Inferior parietal cortex (tissue), 1 donor: ENCODE data around the gene LRCOL1.

ENCODE experiments used
- DNase-seq: peaks from one replicate; pipeline ENCODE4 v3.0.0-alpha.2; 2016; ENCODE audit errors: extremely low spot score

The LRCOL1 gene

DNA sequence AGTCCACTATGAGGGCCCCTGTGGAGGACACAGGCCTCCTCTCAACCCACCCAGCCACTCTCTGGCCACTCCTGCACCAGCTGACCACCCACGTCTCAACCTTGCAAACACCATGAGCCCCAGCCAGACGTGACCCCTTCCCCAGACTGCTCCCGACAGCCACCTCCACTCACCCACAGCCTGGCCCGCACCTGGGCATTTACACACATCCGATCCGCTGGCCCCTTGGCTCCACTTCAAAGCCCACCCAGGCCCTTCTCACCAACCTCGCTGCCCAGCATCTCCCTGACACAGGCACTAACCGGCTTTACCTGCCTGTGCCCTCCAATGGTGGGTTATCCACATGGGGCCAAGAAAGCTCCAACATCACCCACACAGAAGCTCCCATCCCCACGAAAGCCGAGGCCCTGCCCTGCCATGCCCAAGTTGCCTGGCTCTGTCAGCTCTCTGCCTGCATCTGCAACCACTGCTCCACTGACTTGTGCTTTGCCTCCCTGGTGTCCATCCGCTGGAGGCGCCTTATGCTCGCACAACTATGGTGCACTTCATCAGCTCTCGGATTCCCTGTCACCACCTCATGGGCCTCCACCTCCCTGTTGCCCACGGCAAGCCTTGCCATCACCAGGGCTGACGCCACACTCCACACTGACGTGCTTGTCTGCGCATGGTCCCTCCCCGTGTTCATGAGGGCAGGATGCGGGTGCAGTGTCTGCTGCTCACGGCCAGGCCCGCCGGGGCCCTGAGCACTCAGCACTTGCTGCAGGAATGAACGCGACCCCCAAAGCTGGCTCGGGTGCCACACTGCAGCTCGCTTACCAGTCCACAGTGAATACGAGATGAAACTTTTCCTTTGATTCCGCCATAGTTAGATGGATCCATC is 24.9 kb upstream of the LRCOL1 start:
- DNase-seq = no peak

DNA sequence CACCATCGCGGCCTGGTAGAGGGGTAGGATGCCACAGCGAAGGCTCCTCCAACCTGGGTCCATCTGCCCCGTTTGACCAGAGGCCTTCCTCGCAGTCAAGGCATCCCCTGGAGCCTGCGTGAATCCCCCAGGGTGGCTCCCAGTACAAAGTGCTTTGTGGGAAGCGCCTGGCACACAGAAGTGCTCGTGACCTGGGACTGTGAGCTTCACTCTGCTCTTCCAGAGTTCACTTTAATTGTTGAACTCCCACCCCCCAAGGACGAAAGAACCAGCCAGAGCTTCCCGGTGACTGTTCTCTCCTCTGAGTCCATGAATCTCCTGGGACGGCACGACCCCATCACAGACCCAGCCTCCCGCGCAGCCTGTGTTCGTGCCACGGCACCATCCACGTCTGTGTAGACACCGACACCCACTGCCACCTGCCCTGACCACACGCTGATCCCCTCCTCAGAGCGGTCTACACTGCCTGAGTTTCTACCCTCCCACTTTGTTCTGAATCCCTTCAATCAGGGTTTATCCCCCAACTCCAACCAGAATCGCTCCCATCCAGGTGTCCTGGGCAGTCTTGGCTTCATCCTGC is 24.1 kb upstream of the LRCOL1 start:
- no peak for DNase-seq

DNA sequence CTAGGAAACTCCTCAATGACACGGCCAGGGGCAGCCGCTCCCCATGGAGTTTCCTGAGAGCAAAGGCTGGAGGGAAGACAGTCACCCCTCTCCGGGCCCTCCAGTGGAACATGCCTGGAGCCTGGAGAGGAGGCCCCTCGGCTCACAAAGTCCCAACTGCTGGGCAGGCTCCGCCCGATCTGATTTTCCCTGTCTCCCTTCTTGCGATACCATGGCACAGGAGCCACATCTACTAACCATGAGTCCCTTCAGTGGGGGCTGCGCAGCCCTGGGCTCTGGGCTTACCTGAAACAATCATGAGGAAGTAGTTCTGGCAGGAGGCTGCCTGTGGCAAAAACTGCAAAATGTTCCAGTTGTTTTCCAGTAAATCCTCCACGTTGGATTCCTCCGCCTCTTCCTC is 23.5 kb upstream of the LRCOL1 start:
- no peak for DNase-seq

DNA sequence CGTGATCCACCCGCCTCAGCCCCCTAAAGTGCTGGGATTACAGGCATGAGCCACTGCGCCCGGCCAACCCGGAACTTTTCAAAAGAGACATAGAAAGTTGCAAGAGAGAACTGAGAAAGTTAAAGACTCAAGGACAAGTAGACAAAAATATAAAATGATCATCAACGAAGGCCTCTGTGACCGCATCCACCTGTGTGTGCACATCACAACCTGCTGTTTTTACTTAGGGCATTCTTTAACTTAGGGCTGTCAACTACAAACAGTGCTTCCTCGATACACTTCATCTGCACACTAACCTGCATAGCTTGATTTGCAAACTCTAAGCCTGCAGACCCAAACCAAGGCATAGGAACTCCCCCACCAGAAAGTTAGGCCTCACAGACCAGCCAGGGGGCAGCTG is 23.0 kb upstream of the LRCOL1 start:
- DNase-seq = no peak

DNA sequence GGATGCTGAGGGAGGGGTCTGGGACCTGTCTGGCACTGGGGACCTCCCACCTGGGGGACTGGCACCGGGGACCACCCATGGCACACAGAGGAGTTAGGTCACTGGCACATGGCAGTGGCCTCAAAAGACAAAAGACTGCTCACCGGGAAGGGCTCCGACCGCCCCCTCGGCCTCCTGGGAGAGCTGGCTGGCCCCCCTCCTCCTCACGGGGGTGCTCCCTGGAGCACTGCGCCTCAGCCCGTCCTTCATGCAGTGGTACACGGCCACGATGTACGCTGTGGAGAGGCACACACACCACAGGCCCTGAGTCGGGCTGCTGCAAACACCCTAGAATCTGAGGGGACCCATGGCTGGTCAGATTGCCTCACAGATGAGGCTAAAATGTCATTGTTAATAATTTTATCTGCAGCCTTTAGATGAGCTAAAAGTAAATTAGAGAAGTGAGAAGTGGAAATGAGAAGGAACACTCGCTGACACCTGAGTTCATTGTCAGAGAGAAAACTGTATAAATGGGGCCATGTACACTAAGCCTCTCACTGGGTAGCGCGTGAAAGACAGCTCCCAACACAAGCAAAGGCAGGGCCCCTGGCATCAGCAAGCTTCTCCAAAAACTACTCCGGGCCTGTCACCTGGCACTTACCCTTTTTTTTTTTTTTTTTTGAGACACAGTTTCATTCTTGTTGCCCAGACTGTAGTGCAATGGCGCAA is 22.3 kb upstream of the LRCOL1 start:
- no peak for DNase-seq

DNA sequence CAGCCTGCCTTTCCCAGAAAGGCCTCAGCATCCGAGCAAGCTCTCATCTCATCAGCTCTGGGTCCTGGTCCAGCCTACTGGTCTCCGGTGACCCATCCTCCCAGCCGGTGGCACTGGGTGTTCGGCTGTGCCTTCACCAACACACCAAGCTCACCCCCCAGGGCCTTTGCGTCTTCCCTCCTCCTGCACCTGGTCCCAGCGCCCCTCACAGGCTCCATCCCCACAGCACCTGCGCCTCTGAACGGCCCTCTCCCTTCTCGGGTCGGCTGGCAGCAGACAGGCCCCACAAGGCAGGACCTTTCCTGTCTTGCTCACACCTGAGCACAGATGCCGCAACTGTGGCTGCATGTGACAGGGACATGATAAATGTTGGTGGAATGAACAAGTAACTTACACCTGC is 21.3 kb upstream of the LRCOL1 start:
- no peak for DNase-seq

DNA sequence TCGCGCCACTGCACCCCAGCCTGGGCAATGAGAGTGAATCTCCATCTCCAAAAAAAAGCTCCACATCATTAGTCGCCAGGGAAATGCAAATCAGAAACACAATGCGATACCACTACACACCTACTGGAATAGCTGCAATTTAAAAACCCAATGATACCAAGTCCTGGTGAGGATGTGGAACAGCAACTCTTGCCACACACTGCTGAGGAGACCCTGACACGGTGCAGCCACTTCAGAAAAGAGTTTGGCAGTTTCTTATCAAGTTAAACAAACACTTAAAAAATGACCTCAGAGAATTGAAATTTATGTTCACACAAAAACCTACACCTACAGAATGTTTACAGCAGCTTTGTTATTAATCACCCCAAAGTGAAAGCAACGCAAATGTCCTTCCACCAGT is 20.3 kb upstream of the LRCOL1 start:
- DNase-seq = no peak

DNA sequence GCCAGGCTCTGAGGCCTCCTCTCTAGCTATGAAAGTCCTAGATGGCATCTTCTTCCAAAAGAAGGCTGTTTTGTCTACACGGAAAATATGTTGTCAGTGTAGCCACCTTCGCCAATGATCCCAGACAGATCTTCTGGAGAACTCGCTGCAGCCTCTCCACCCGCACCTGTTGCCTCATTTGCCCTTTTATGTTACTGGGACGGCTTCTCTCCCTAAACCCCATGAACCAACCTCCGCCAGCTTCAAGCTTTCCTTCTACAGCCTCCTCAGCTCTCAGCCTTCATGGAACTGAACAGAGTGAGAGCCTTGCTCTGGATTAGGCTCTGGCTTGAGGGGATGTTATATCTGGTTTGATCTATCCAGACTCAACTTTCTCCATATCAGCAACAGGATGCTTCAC is 18.9 kb upstream of the LRCOL1 start:
- no peak for DNase-seq

DNA sequence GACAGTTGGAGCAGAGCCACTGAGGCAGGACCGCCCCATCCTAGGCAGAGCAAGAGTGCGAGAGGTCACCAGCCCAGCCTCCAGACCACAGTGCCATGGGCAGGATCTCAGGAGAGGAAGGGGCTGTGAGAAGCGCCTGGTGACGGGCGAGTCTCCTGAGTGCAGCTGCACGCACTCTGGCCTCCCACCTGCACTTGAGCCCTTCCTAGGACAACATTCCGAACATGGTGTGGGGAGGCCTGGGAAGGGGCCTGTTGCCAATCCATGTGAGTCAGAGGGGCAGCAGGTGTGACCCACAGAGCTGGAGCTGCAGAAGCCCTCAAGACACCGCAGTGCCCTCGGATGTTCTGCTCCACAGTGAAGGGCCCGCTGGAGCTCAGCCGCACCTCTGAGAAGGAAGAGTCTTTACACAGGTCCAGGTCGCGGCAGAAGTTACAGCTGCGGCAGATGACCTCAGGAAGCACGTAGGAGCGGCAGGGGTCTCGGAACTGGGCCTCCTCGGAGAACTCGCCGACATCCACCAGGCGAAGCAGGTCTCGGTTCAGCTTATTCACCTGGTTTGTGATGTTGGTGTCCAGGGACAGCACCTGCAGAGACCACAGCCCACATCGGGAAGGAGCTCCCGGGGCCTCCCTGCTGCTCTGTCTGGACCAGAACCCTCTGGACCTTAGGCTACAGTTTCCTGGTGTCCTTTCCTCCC is 15.5 kb upstream of the LRCOL1 start:
- no peak for DNase-seq

DNA sequence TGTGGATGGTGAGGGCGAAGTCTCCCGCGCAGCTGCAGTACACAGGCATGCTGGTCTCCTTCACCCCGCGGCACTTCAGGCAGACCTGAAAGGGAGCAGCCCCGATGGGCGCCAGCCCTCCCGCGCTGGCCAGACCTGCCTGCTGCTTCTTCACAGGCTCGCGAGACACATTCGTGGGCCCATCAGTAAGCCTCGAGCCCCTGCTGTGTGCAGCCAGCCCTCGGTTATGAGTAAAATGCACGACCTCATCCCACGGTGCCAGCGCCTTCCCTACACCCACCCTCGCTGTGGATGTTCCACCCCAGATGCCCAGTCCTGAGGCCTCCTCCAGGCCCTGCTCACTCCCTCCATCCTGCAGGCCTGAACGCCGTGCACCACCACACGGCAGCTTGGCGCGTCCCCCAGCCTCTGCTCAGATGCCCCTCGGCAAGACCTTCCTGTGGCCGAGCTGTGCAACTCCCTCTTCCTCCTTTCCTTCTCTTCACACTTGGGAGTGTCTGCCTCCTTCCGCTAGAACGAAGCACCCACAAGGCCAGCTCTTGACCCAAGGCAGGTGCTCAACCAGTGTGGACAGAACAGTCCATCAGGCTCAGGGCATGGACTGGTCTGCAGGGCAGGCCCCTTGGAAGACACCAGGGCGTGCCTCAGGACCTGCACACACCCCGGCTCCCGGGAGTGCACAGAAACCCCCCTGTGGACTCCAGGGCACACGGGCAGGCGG is 14.7 kb upstream of the LRCOL1 start:
- no peak for DNase-seq

DNA sequence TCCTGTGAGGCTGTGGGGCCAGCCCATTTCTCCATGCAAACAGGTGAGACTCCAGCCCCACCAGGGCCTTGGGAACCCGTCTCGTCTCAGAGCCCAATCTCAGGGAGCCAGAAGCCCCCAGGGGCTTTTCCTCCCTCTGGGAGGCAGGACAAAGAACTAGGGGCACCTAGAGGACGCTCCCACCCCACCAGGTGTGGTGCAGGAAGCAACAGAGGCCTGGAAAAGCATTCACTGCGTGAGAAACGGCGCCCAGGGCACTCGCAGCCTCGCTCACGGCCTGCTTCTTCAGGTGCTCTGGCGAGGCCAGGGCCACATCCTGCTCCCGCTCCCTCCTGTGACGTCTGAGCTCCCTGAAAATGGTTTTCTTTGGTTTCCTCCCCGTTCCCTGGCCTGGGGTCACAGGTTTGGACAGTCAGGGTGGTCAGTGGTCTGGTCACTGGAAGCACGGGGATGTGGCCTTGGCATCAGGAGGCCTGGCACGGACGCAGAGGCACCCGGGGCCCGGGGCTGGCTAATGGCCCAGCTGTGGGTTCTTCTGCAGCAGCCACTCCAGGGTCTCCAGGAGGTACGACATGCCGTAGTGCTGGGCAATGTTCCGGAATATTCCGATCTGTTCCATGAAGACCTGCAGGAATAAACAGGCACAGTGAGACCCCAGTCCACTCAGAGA is 13.9 kb upstream of the LRCOL1 start:
- no peak for DNase-seq

DNA sequence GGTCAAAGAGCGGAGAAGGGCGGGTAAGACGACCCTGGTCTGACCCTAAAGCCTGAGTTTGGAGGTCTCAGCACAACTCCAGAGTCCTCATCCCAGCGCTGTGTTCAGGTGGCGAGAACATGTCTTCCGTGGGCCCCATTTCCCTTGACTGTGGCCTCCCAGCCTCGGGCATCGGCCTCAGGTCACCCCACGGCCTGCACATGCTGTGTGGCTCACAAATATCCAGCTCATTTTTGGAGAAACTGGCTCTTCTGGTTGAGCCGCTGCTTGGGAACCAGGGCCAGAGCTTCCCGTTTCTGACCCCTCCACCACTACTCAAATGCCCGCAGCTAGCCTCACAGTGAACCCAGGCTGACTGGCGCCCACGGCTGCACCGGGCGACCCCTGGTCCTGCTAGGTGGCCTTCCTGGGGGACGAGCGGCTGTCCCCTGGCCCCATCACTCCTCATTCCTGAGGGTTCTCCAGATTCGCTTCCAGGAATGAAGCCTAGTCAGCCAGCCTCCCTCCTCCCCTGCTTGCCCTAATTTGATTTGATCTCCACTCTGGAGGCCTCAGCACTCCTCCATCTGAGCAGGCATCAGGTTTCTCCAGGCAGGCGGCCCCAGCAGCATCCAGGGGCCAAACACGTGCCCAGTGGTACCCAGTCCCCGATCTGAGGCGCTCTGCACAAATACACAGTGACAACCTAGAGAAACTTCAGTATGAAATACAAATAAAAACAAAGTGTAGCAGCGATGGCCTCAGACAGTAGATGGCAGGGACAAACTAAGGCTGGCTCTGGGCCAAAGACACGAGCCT is 12.9 kb upstream of the LRCOL1 start:
- no peak for DNase-seq

DNA sequence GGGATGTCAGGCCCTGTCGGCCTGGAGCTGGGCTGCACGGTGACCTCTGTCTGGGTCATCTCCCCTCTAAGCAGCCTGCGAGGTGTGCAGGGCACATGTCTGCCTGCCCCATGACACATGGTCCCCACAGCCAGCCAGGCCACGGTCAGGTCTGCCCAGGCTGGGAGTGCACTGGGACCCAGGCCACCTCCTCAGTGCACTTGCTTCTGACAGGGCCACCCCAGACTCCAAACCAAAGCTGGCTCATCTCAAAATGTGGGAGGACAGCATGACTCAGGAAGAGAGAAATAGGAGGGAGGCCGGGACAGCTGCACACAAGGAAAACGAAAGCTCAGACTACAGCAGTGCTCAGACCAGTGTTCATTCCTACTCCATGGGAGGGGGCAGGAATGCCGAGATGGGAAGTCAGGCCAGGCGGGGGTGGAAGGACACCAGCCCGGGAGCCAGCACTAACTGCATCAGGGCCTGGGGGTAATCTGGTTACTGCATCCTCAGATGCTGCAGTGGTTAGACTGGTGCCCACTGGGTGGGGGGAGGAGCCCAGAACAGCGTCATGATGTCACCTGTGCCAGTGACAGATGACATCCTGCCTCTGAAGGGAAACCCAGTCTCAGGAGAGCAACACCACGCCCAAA is 12.2 kb upstream of the LRCOL1 start:
- DNase-seq = peak; percentile 11

DNA sequence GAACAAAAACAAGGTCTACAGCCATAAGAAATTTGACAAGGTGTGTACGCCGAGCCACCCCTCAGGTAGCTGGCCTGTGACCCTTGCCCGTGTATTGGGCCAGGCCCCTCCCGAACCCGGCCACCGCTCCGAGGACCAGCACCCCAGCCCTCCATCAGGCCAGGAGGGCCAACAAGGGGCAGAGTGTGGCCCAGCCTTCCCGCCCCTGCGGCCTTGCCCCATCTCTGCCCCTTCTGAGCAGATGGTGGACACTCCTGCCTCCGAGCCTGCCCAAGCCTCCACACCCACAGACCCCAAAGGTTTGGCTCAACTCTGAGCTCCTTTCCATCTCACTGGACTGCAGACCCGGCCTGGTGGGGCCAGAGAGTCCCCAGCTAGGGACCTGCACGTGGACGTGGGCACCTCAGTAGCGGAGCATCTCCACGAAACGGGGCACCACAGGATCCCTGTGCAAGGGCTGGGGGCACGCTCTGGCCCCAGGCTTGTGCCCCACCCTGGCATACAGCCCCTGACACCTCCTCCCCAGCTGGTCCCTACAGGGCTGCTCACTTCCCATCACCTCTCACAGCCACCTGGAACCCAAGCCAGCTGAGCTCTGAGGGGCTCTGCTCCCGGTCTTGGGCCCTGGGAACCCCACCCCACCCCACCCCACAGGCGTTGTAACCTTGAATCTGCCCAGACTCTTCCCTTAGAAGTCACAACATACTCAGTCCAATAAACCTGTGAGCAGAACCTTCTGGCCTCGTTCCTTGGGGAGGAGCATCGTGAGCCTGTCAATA is 11.5 kb upstream of the LRCOL1 start:
- no peak for DNase-seq

DNA sequence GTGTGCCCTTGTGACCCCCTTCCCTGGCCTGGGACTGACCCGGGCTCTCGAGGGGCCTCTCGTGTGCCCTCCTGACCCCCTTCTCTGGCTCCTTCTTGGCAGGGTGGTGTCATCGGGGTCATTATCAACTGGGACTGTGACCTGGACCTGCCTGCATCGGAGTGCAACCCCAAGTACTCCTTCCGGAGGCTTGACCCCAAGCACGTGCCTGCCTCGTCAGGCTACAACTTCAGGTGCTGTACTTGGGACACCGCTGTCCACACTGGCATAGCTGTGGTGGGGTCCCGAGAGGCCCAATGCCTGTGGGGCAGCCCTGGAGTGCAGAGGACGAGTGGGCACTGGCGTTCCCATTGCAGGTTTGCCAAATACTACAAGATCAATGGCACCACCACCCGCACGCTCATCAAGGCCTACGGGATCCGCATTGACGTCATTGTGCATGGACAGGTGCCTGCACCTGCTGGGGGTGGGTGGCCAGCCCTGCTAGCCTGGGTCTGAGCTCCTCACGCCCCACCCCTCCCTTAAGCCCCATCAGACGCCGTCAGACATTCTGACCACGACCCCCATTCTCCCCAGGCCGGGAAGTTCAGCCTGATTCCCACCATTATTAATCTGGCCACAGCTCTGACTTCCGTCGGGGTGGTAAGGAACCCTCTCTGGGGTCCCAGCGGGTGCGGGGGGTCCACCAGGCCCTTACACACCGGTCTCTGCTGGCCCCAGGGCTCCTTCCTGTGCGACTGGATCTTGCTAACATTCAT is 10.7 kb upstream of the LRCOL1 start:
- no peak for DNase-seq

DNA sequence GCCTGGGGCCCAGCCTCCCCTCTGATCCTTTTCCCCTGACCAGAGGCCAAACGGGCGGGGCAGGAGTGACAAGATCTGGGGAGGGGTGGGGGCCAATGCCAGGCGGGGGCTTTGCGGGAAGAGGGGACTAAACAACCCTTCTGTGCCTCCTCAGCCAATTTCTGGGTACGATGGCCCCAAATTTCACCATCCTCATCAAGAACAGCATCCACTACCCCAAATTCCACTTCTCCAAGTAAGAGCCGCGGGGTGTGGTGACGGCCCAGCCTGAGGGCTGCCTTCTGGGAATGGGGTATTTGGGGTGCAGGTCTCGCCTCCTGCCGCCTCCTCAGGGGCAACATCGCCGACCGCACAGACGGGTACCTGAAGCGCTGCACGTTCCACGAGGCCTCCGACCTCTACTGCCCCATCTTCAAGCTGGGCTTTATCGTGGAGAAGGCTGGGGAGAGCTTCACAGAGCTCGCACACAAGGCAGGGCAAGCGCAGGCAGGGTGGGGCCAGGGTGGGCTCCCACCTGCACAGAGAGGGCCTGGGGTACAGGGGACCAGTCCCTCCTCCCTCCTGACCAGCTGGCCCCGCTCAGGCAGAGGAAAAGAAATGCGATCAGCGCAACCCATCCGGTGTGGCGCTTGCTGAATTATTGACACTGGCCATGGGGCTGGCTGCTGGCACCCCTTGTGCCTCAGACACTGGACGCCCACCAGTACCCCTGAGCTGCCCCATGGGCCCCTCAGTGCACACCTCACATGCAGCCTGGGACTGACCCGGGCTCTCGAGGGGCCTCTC is 9.9 kb upstream of the LRCOL1 start:
- DNase-seq = no peak

DNA sequence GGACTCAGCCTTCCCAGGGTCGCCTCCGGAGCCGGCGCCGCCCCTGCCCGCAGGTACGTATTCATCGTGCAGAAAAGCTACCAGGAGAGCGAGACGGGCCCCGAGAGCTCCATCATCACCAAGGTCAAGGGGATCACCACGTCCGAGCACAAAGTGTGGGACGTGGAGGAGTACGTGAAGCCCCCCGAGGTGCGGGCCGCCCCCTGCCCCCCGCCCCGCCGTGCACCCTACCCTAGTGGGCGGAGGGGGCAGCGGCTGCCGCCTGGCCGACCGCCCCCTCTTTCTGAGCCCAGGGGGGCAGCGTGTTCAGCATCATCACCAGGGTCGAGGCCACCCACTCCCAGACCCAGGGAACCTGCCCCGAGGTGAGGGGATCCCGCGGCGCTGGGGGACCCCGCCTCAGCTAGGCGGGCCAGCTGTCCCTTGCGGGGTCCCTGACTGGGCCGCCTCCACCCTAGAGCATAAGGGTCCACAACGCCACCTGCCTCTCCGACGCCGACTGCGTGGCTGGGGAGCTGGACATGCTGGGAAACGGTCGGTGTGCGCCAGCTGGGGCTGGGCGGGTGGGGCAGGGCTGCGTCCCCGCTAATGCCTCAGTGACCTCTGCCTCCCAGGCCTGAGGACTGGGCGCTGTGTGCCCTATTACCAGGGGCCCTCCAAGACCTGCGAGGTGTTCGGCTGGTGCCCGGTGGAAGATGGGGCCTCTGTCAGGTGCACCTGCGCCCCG is 9.2 kb upstream of the LRCOL1 start:
- no peak for DNase-seq
